Esophagus muscularis mucosa (tissue), 4 donors: ENCODE measurements around the gene AGPAT4.

ENCODE experiments used
- CTCF ChIP-seq, 3 experiments: fragments of 200-600 bp in 2 of 3; fragments of 450-650 bp in 1 of 3; sonication (generic) in 2 of 3; IDR thresholded peaks; one replicate each; pipeline ENCODE4 v1.5.1; 2017 to 2019; ENCODE audit warnings: antibody characterized with exemption in 3 of 3, mild to moderate bottlenecking in 2 of 3, moderate library complexity in 1 of 3
- EP300 ChIP-seq: sonication (generic); formaldehyde crosslinking; IDR thresholded peaks from one replicate; pipeline ENCODE4 v1.6.1; 2017; ENCODE audit warnings: antibody characterized with exemption
- POLR2A ChIP-seq: fragments of 450-650 bp; IDR thresholded peaks from one replicate; pipeline ENCODE4 v1.6.1; 2017; ENCODE audit warnings: antibody characterized with exemption, moderate library complexity, mild to moderate bottlenecking, low read depth
- POLR2AphosphoS5 ChIP-seq, 2 donors: sonication (generic); formaldehyde crosslinking; IDR thresholded peaks; one replicate each; pipeline ENCODE4 v1.6.1; 2017; ENCODE audit warnings: antibody characterized with exemption in 2 of 2

DNA sequence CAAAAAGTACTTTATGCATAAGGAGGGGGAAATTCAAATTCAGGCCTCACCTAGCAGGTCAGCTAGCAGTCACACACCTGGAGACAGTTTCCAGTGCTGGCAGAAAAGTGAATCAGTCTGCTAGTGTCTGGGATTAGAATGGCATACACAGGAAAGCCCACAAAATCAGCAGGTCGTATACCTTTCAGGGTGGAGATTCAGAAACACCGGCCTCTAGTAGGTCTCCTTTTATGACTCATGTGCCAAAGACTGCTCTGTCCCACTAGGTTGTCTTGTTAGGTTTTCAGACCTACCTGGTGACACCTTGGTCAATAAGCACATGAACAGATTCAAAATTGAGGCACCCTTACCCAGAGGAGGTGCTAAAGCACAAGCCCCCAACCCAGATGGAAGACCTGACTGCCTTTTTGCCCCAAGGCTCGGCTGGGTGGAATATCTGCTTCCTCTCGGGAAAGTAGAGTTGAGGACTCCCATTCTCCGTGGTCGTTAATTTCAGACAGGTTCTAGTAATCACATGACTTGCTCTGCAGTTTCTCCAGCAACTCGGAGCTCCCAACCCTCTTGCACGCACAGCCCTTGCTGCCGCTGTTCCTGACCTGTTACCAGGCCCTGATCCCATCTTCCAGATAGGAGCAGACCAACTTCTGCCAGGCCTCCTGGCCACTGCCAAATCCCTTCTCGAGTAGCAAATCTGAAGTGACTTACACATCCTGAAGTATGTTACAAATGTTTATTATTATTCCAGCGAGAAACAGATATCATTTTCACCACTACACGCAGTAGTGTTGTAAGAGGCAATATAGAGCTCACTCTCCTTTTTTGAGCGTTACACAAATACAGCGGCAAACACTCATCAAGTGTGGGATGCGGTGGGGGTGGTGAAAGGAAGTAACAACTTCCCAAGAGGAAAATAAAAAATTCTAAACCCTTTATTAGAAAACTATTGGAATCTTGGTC, 46.6 kb downstream of the AGPAT4 start:
- TF ChIP-seq CTCF (IDR thresholded peaks at IDR 0.05) (no peak), POLR2A (no peak), EP300 (no peak), POLR2AphosphoS5 (IDR thresholded peaks at IDR 0.05) (no peak)
